CD4-positive, alpha-beta T cell treated with Interleukin-1 beta for 1 hour (primary cell): ENCODE results near the gene UMODL1.

Experiments used
- DNase-seq, 2 donors: peaks; one replicate each; pipeline ENCODE4 v3.0.0-alpha.2; 2020 to 2022

UMODL1 gene, protein sequence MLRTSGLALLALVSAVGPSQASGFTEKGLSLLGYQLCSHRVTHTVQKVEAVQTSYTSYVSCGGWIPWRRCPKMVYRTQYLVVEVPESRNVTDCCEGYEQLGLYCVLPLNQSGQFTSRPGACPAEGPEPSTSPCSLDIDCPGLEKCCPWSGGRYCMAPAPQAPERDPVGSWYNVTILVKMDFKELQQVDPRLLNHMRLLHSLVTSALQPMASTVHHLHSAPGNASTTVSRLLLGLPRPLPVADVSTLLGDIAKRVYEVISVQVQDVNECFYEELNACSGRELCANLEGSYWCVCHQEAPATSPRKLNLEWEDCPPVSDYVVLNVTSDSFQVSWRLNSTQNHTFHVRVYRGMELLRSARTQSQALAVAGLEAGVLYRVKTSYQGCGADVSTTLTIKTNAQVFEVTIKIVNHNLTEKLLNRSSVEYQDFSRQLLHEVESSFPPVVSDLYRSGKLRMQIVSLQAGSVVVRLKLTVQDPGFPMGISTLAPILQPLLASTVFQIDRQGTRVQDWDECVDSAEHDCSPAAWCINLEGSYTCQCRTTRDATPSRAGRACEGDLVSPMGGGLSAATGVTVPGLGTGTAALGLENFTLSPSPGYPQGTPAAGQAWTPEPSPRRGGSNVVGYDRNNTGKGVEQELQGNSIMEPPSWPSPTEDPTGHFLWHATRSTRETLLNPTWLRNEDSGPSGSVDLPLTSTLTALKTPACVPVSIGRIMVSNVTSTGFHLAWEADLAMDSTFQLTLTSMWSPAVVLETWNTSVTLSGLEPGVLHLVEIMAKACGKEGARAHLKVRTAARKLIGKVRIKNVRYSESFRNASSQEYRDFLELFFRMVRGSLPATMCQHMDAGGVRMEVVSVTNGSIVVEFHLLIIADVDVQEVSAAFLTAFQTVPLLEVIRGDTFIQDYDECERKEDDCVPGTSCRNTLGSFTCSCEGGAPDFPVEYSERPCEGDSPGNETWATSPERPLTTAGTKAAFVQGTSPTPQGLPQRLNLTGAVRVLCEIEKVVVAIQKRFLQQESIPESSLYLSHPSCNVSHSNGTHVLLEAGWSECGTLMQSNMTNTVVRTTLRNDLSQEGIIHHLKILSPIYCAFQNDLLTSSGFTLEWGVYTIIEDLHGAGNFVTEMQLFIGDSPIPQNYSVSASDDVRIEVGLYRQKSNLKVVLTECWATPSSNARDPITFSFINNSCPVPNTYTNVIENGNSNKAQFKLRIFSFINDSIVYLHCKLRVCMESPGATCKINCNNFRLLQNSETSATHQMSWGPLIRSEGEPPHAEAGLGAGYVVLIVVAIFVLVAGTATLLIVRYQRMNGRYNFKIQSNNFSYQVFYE

DNA sequence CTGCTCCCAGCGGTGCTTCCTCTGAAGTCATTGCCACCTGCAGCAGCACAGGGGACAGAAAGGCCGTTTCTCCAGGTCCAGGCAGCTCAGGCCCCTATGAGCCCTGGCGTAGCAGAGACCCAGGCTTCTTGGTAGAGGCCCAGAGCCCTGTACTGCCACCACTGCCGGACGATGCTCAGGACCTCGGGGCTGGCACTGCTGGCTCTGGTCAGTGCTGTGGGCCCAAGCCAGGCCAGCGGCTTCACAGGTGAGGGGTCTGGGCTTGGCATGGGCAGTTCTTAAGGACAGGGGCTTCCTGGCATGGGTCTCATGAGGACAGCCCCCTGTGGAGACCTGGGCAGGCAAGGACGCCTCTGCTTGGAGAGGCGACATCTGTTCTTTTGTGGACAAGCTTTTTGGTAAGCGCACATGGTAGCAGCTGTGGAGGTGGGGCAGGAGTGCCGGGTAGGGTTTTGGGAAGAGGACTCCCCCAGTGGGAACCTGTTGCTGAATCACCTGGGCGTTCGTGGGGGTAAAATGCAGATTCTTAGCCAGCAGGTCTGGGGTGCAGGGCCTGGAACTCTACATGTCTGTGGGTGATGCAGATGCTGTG, at the start of gene UMODL1:
UMODL1 (plus strand) TSS at position 172 of the 592 bp plus-strand sequence; CDS start at position 172, 0 bp downstream.
- DNase-seq: no peak

- no peak for DNase-seq
Measured at GRCh38 chr21:42021371-42022090, 49.6 kb upstream of the UMODL1 start.

- no peak for DNase-seq
Measured at GRCh38 chr21:42022091-42022430, 49.1 kb upstream of the UMODL1 start.

- no peak for DNase-seq
Measured at GRCh38 chr21:42022906-42023305, 48.2 kb upstream of the UMODL1 start.

DNA sequence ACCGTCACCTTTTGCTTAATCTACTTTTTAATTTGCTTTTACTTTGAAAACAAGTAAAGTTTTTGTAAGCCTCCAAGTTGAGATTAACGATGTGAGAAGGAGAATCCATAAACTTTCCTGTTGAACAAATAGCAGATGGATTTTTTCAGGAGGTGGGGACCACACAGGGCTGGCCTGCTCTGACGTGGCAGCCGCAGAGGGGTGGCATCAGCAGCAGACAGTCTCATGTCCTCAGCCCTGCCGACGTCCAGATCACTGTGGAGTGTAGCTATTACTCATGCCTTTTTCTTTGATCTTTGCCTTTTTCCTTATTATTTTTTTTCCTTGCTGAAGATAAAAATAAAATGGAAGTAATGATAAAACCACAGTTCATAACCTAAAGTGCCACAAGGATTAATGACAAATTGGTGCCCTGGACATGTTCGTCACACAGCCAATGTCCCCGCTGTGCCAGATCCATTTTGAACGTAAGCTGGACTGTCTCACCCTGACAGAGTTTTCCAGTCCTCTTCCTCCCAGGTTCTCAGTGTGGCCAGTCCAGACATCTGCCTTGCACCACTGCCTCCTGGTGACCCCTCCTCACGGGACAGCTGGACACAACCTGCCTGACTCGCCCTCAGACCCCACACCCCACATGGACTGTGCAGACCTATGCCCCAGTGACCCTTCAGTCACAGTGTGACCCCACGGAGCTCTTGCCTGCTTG, 45.6 kb upstream of the UMODL1 start:
- DNase-seq: no peak

DNA sequence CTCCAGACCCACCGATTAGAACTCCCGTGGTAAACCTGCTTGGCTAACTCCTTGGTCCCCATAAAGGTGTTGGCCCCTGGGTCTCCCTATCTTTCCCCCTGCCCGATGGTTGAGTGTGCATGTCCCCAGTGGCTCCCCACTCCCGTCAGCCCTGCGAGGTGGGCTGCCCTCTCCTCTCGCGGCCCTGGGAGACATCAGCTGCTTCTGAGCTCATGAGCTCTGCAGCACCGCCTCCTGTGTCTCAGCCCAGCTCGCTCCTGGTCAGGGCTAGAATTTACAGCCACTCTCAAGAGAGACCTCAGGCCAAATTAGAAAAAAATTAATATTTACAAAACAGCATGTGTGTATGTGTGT, 45.1 kb upstream of the UMODL1 start:
- DNase-seq: no peak

GRCh38 chr21:42027085-42027821, 43.9 kb upstream of the UMODL1 start:
- DNase-seq: no peak

GRCh38 chr21:42027822-42028765, 43.0 kb upstream of the UMODL1 start:
- no peak for DNase-seq

DNA sequence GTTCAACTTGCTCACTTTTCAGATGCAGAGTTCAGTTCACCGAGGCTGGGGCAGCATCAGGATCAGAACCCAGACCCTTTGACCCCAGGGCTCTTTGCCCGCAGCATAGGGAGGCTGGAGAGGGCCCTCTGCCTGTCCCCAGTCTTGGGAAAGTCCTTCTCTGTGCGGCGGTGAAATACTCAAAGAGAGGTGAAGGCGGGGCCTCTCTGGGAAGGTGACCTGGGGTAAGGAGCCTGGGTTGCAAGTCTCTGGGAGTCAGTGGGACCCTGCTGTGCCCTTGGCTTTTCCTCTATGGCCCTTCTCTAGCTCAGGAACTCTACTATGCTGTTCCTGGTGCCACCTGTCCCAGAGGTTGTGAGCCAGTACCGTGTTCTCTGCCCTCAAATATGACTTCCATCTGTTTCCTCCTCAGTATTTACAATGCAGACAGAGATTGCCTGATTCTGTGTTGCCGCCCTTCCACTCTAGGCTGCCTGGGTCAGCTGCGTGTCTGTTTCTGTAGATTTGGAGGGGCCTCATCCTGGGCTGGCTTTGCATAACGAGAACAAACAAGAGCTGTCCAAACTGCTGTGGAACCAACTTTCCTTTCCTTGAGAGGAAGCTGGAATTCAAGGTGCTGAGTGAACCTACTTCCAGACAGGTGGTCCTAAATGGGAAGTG, 42.2 kb upstream of the UMODL1 start:
- no peak for DNase-seq

- no peak for DNase-seq
Measured at GRCh38 chr21:42030311-42030710, 40.8 kb upstream of the UMODL1 start.

DNA sequence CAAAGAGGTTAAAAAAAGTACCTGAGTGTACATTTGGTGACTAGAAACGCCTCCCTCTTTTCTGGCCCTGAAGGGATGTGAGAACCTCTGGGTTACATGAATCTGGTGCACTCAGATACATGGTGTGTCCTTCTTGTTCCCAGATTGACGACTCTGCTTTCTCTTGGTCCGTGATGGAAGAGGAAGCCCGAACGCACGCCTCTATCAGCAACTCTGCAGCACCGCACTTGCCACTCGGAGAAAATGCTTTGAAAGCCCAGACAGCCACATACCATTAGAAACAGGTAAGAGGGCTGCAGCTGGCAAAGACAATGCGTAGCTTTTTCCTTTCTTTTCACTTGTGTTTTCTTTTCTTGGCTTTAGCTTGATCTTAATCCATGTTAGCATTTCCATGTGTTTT, 39.9 kb upstream of the UMODL1 start:
- DNase-seq: no peak

DNA sequence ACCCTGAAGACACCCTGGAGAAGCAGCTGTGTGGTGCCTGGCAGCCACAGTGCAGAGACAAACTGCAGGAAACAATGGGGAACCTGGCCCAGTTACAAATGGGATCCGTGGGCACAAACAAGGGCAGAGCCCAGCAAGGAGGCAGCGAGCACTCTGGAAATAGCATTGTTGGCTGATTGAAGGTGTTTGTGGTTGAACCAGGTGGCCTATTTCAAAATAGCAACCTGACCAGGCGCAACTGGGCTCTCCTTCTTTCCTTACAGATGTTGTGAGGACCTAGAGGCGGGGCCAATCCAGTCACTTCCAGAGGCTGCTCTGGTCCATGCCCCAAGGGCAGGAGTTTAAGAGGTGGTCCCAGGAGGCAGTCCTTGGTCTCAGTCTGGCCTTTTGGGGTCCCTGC, 39.3 kb upstream of the UMODL1 start:
- DNase-seq: no peak

DNA sequence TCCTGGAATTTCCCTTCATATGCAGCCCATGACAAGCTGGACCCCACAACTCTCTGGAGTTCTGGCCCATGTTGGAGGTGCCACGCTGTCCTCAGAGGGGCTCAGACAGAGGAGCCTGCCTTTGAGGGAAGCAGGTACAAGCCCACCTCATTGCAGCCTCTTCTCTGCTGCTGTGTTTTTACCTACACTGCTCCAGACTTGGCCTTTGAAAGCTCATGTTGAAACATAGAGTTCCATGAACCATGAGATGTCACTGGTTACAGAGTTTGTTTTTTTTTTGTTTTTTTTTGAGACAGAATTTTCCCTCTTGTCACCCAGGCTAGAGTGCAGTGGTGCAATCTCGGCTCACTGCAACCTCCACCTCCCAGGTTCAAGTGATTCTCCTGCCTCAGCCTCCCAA, 38.9 kb upstream of the UMODL1 start:
- no peak for DNase-seq

DNA sequence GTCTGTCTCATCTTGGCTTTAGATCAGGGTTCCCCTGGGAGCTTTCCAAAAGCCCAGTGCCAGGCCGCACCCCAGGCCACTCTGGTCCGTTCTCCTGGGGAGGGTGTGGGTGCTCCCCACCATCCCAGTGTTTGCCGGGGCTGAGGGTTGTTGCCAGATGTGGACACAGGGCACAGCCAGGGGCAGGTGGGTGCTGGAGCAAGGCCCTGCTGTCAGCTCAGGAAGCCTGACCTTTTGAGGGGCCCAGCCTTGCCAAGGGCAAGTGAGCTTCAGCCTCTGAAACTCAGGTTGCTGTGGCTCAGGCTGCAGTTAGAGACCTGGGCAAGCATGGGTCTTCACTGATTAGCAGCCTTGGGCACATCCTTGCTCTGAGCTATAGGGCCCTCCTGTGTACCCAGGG, 38.1 kb upstream of the UMODL1 start:
- no peak for DNase-seq

DNA sequence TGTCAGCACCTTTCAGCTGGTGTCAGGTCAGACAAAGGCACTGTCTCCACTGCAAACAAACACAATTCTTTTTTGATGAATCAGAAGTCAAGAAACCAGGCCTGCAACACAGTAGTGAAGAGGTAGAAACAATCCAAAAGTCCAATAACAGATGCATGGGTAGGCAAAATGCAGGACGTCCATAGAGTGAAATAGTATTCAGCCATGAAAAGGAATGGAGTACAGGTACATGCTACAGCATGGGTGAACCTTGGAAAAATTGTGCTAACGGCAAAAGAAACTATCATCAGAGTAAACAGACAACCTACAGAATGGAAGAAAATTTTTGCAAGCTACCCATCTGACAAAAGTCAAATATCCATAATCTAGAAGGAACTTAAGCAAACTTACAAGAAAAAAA, 34.8 kb upstream of the UMODL1 start:
- no peak for DNase-seq

DNA sequence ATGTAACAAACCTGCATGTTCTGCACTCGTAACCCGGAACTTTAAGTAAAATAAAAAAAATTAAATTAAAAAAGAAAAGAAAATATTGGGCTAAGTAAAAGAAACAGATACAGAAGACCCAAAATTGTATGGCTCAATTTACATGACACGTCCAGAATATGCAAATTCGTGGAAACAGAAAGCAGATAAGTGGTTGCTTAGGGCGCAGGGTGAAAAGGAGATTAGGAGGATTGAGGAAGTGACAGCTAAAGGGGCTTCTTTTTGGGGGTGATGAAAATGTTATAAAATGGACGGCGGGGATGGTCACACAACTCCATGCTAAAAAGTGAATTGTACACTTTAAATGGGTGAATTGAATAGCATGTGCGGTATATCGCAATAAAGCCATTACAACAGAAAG, 33.6 kb upstream of the UMODL1 start:
- DNase-seq: no peak

DNA sequence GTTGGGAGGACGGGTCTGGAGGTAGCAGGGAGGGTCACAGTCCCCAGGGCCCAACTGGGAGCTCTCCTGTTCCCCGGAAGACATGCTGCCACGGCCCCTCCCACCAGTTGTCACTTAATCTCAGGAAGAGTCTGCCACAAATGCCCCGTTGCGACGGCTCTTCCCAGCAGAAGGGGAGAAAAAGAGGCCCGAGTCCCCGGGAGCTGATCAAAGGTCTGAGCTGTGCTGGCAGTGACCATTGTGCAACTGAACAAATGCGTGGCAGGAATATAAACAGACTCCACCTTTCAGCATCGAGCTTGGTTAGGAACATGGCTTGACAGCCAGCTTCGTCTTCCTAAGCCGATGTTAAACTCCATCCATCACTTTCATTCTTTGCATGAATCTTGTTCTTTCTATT, 33.2 kb upstream of the UMODL1 start:
- no peak for DNase-seq

- DNase-seq: no peak
Measured at GRCh38 chr21:42038393-42038792, 32.7 kb upstream of the UMODL1 start.

DNA sequence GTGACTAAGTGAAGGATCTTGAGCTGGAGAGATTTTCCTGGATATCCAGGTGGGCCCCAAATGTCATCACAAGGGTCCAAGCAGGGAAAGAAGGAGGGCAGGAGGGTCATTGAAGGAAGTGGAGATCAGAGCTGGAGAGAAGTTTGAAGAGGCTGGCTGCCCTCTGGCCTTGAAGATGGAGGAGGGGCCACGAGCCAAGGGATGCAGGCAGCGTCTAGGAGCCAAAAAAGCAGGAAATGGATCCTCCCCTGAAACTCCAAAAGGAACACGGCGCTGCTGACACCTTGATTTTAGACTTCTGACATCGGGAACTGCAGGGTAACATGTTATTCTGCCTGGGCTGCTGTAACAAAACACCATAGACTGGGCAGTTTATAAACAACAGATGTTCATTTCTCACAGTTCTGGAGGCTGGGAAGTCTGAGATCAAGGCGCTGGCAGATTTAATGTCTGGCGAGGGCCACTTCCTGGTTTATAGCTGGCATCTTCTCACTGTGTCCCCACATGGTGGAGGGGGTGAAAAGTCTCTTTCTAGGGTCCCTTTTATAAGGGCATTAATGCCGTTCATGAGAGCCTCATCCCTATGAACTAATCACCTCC, 32.2 kb upstream of the UMODL1 start:
- DNase-seq: no peak
